B cell (primary cell): ENCODE measurements around the gene ECI1.
"Not testable (repeated sequence)": the region's sequence is repeated elsewhere in the genome, so short reads cannot be mapped to it uniquely, and the experiment has no call there.

Source experiments
- CTCF ChIP-seq: fragments of 200-600 bp; IDR thresholded peaks from one replicate; pipeline ENCODE4 v1.8.0; 2022; ENCODE audit warnings: antibody characterized with exemption, mild to moderate bottlenecking
- EZH2 ChIP-seq: IDR thresholded peaks from 2 replicates; pipeline ENCODE4 v1.6.1; 2012; ENCODE audit warnings: borderline replicate concordance, low read depth, mild to moderate bottlenecking, moderate library complexity, low read length; ENCODE audit not compliant: insufficient read depth, poor library complexity, severe bottlenecking

GRCh38 chr16:2203119-2203688 lies 48.2 kb downstream of the ECI1 start:
- not testable (repeated sequence) for TF ChIP-seq CTCF, EZH2
